Activated CD8-positive, alpha-beta memory T cell treated with anti-CD3 and anti-CD28 coated beads, Interleukin-2, amount 50 U/mL, for 48 hours (primary cell): ENCODE results near the gene NPDC1.

Source experiments
- DNase-seq: peaks from one replicate; pipeline ENCODE4 v3.0.0-alpha.2; 2020

Gene NPDC1

DNA sequence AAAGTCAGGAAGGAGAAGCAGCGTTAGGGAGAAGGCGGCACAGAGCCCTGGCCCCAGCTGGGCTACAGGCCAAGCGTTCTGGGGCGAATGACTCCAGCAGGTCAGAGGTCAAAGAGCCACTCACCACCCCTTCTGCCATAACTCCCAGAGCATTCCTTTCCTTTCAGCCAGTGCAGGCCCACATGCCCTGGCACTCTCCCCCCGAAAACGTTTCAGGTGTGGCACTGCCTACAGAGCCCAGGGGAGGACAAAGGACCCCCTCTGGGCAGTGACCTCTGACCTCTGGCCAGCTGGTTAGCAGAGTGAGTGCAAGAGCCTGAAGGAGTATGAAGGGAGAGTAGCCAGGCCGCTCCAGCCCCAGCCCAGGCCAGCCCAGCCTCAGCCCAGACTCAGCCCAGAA lies 22.8 kb downstream of the NPDC1 start:
- no peak for DNase-seq

- DNase-seq, result no peak
Measured at GRCh38 chr9:137022662-137023008, 23.3 kb downstream of the NPDC1 start.

DNA sequence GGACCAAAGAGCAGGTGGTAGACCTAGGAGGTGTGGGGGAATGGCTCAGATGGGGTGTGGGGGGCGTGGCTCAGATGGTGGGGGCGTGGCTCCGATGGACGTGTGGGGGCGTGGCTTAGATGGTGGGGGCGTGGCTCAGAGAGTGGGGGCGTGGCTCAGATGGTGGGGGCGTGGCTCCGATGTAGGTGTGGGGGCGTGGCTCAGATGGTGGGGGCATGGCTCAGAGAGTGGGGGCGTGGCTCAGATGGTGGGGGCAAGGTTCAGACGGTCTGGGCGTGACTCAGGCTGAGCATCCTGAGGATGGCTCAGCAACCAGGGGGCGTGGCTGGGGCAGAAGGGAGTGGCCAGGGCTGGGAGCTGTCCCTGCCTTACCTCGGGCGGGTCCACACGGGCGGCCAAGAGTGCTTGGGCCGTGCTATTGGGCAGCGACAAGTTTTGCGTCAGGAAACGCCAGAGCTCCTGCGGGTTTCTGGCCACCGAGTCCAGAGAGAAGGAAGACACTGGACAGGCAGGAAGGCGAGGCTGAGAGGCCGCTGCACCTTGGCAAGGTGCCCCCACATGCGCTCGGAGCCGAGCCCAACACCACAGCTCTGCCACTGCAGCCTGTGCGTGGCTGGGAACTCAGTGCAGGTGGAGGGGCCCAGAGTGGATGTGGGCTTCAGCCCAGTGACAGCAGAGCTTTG lies 23.9 kb downstream of the NPDC1 start:
- DNase-seq, result peak; percentile 89

- DNase-seq, result no peak
Measured at GRCh38 chr9:137021568-137021978, 24.4 kb downstream of the NPDC1 start.

GRCh38 chr9:137020771-137021567 lies 25.0 kb downstream of the NPDC1 start:
- no peak for DNase-seq

- DNase-seq, result no peak
Measured at GRCh38 chr9:137019891-137020683, 25.9 kb downstream of the NPDC1 start.

- no peak for DNase-seq
Measured at GRCh38 chr9:137018761-137019559, 27.0 kb downstream of the NPDC1 start.

DNA sequence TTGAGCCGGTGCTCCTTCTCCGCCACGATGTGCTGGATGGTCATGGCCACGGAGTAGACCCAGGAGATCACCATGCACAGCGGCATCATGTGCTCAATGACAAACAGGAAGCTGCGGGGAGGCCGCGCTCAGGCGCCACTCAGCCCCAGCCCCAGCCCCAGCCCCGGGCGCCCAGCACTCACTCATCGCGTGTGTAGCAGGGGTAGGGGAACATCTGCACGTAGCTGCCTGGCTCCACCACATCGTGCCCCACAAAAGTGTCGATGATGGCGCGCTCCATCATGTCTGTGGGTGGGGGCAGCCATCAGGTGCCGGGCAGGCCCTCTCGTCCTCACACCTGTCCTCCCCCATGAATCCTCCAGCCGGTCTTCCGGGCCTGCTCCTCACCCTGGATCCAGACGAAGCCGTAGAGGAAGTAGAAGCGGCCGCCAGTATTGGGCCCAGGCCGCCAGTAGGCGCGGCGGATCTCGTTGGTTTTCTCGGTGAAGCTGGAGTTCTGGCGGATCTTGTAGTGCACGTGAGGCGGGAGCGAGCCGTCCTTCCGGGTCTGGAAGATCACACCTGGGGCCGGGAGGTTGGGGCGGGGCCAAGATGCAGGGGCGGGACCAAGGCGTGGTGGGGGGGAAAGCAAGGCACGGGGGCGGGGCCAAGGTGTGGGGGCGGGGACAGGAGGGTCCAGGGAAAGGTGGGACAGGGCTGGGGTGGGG lies 28.0 kb downstream of the NPDC1 start:
- DNase-seq, result no peak

- no peak for DNase-seq
Measured at GRCh38 chr9:137017071-137017470, 28.9 kb downstream of the NPDC1 start.

GRCh38 chr9:137016436-137016835 lies 29.5 kb downstream of the NPDC1 start:
- DNase-seq, result no peak

DNA sequence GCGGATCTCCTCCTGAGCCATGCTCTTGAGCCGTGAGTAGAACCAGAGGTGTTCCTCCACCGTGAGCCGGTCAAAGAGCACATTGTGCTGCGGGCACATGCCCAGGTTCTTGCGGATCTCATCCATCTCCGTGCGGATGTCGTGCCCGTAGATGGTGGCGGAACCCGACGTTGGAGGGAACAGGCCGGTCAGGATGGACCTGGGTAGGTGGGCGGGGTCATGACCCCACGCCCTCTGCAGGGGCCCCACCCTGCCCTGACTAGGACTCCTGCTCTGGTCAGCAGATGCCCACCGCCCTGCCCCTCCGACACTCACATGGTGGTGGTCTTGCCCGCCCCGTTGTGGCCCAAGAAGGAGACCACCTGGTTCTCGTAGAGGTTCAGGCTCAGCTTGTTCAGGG lies 30.0 kb downstream of the NPDC1 start:
- no peak for DNase-seq

DNA sequence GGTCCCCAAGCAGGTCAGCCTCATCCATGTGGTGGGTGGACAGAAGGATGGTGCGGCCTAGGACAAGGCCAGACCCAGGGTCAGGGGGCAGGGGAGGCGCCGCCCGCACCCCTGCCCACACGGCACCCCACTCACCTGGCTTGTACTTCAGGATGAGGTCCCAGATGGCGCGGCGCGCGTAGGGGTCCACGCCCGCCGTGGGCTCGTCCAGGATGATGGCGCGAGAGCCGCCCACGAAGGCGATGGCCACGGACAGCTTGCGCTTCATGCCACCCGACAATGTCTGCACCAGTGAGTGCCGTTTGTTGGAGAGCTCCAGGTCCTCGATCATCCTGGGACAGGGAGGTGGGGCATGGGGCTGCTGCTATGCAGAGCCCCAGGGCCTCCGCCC lies 30.4 kb downstream of the NPDC1 start:
- no peak for DNase-seq

DNA sequence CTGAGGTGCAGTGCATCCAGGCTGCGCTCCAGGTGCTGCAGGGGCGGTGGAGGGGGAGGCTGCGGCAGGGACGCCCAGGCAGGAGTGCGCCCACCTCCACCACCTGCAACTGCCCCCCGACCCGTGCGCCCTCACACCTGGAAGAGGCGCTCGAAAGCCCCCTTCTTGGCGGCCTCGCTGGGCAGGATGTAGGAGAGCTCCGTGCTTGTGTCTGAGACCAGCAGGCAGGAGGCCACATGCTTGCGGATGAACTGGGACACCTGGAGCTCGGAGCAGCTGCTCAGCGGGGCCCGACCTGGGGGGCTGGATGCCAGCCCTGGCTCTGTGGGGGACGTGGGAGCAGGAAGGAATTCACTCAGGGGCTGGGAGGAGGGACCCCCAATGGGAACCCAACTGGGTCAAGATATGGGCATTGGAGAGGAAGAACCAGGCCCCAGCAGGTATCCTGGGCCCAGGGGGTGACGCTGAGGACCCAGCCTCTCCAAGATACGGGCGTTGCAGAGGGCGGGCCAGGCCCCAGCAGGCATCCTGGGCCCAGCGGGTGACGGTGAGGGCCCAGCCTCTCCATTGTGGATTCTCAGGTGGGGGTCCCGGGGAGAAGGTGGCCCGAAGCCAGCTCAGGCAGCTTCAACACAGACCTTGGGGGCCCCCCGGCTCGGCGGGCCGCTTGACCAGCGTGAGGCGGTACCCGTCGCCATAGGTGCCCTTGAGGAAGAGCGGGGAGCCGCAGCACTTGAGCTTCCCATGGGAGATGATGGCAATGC lies 31.0 kb downstream of the NPDC1 start:
- no peak for DNase-seq

GRCh38 chr9:137014166-137014565 lies 31.8 kb downstream of the NPDC1 start:
- DNase-seq, result no peak

- no peak for DNase-seq
Measured at GRCh38 chr9:137013571-137013940, 32.4 kb downstream of the NPDC1 start.

GRCh38 chr9:137012694-137013570 lies 33.0 kb downstream of the NPDC1 start:
- no peak for DNase-seq

DNA sequence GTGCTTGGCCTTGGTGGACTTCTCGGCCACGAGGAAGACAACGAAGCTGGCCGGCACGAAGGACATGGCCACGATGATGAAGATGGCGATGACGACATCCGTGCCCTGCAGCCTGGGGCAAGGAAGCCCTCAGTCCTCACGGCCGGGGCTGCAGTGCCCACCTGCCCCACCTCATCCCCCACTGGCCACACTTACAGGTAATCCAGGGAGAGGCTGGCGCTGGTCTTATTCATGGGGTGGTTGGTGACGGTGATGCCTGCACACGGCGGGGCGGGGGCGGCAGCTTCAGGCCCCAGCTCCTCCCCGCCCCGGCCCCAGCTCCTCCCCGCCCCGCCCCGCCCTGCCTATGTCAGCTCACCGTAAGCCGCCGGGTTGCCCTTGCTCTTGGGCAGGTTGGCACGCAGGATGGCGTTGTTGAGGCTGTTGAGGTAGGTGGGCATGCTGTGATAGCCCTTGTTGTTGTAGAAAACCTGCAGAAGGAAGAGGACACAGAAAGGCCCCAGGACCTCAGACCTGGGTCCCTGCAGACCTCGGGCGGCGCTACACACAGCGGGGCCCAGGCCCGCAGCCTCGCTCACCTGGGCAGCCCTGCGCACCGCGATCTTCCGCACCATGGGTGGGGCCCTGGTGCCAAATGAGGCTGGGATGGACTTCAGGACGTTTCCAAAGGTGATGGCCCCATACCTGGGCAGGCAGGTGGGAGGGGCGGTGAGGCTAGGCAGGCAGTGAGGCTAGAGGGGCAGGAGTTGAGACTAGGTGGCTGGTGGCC lies 33.9 kb downstream of the NPDC1 start:
- DNase-seq, result no peak

GRCh38 chr9:137011156-137011555 lies 34.8 kb downstream of the NPDC1 start:
- DNase-seq, result no peak

GRCh38 chr9:137009938-137010732 lies 35.8 kb downstream of the NPDC1 start:
- no peak for DNase-seq
